Measurements from ENCODE around the gene NCOA7.

- no peak for TF ChIP-seq POLR2AphosphoS5 (IDR thresholded peaks at IDR 0.05)
- no peak for TF ChIP-seq POLR2A (IDR thresholded peaks at IDR 0.05)
Measured at GRCh38 chr6:125742464-125743120, 48.2 kb upstream of the NCOA7 start.
